Measurements from ENCODE around the gene ANKIB1.
"Not testable (repeated sequence)": the region's sequence is repeated elsewhere in the genome, so short reads cannot be mapped to it uniquely, and the experiment has no call there.

The ANKIB1 gene

DNA sequence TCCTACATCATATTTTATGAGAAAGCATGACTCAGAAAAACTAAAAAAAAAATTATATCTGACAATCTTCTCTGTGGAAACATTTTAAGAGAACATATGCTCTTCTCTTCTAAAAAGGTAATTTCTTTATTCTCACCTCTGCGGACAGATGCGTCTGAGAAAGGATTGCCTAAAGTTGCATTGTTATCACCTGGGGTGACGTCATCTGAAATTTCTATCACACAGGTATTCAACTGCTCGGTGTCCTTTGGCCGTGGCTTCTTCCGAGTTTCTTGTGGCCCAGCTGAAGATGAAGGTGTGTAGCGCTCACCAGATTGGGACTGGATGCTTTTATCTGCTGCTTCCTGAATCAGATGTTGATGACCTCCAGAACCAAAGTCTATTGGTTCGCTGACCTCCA is 187.2 kb downstream of the ANKIB1 start:
- TF ChIP-seq, protein P1, sequence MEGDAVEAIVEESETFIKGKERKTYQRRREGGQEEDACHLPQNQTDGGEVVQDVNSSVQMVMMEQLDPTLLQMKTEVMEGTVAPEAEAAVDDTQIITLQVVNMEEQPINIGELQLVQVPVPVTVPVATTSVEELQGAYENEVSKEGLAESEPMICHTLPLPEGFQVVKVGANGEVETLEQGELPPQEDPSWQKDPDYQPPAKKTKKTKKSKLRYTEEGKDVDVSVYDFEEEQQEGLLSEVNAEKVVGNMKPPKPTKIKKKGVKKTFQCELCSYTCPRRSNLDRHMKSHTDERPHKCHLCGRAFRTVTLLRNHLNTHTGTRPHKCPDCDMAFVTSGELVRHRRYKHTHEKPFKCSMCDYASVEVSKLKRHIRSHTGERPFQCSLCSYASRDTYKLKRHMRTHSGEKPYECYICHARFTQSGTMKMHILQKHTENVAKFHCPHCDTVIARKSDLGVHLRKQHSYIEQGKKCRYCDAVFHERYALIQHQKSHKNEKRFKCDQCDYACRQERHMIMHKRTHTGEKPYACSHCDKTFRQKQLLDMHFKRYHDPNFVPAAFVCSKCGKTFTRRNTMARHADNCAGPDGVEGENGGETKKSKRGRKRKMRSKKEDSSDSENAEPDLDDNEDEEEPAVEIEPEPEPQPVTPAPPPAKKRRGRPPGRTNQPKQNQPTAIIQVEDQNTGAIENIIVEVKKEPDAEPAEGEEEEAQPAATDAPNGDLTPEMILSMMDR (IDR thresholded peaks at IDR 0.05; ENCODE audit: low read depth, low read length): no peak
- no peak for DNase-seq (ENCODE audit: low read depth in 2 of 2)
- no peak overlapping the region for H3K4me3 ChIP-seq (replicated peaks in 1 of 2; ENCODE audit: low read depth in 2 of 2, low read length in 2 of 2)

DNA sequence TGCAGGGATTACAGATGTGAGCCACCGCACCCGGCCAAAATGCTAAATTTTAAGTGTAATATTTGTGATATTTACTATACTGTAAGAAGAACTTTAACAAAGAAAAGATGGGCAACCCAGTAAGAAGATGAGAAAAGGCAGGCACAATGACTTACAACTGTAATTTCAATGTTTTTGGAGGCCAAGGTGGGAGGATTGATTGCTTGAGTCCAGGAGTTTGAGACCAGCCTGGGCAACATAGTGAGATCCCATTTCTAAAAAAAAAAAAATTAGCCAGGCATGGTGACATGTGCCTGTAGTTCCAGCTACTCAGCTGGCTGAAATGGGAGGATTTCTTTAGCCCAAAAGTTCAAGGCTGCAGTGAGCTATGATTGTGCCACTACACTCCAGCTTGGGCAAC is 189.8 kb downstream of the ANKIB1 start:
- DNase-seq (ENCODE audit: low read depth in 2 of 2): no peak
- TF ChIP-seq, protein P1 (IDR thresholded peaks at IDR 0.05; ENCODE audit: low read depth, low read length): no peak
- H3K4me3 ChIP-seq (replicated peaks in 1 of 2; ENCODE audit: low read depth in 2 of 2, low read length in 2 of 2): no peak overlapping the region

DNA sequence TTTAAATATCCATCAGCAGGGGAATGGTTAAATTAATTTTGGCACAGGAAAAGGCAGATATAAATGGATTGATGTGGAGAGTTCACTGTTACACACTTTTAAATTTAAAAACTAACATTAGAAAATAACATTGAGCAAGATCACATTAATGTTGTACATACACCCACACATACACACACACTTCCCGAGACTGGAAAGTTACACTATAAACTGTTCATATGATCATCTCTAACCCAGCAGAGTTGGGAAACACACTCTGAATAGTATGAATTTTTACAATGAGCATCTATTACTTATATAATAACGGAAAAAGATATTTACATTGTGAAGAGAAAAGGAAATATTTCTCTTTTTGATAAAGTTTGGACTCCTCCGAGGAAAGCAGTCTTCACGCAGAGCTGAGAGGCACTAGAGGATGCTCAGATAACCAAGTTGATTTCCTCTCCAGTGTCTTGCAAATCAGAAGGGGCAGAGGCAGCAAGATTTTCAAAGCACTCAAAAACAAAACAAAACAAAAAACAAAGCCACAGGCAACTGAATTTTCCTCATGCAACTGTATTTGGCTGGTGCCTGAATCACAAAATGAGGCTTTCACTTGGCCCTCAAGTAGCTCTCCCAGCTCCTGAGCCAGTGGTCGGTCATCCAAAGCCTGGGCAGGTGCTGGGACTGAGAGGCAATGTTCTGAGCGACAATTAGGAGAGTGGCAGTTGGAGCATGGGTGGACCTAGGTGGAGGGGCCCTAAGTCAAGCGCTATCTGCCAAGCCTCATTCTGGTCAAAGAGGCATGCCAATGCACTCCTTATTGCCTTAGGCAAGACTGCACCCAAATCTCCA is 191.1 kb downstream of the ANKIB1 start:
- no peak for DNase-seq (ENCODE audit: low read depth in 2 of 2)
- H3K4me3 ChIP-seq (replicated peaks in 1 of 2; ENCODE audit: low read depth in 2 of 2, low read length in 2 of 2): no peak overlapping the region
- TF ChIP-seq, protein P1 (IDR thresholded peaks at IDR 0.05; ENCODE audit: low read depth, low read length): no peak

DNA sequence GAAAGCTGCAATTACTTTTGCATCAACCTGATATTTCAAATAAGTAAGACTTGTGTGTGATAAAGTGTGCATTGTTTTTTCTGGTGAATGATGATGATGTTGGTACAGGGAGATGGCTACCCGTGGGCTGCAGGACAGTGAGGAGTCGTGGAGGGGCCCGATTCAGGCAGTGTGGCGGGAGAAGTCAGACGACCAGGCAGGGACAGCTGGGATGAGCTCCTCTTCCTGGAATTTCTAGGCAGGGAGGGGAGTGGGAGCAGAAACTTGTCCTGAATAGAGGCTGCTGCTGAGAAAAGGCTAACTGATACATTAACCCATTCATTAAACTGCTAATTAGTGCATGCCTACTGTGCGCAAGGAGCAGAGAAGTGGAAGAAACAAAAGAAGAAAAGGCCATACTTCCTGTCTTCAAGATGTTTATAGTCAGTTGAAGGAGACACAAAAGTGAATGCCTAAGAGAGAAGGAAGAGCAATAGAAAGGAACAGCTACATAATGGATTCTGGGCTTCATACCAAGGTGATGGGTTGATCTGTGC is 192.2 kb downstream of the ANKIB1 start:
- H3K4me3 ChIP-seq (replicated peaks in 1 of 2; ENCODE audit: low read depth in 2 of 2, low read length in 2 of 2): no peak overlapping the region
- TF ChIP-seq, protein P1 (IDR thresholded peaks at IDR 0.05; ENCODE audit: low read depth, low read length): no peak
- no peak for DNase-seq (ENCODE audit: low read depth in 2 of 2)

DNA sequence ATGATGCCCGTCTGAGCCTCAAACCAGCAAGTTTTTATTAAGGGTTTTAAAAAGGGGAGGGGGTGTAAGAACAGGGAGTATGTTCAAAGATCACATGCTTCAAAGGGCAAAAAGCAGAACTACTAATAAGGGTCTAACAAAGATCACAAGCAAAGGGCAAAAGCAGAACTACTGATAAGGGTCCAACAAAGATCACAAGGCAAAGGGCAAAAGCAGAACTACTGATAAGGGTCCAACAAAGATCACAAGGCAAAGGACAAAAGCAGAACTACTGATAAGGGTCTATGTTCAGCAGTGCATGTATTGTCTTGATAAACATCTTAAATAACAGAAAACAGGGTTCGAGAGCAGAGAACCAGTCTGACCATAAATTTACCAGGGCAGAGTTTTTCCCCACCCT is 196.9 kb downstream of the ANKIB1 start:
- not testable (repeated sequence) for DNase-seq (ENCODE audit: low read depth in 2 of 2); H3K4me3 ChIP-seq (replicated peaks in 1 of 2; ENCODE audit: low read depth in 2 of 2, low read length in 2 of 2)

DNA sequence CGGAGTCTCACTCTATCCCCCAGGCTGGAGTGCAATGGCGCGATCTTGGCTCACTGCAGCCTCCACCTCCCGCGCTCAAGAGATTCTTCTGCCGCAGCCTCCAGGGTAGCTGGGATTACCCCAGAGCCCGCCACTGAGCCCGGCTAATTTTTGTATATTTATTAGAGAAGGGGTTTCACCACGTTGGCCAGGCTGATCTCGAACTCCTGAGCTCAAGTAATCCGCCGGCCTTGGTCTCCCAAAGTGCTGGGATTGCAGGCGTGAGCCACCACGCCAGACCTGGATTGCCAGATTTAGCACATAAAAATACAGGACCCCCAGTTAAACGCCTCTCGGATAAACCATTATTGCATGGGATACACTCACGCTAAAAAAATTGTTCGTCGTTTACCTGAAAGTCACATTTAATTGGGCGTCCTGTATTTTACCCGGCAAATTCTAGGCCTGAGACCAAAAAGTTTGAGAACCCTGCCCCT is 201.1 kb downstream of the ANKIB1 start:
- TF ChIP-seq, protein P1 (IDR thresholded peaks at IDR 0.05; ENCODE audit: low read depth, low read length): no peak

DNA sequence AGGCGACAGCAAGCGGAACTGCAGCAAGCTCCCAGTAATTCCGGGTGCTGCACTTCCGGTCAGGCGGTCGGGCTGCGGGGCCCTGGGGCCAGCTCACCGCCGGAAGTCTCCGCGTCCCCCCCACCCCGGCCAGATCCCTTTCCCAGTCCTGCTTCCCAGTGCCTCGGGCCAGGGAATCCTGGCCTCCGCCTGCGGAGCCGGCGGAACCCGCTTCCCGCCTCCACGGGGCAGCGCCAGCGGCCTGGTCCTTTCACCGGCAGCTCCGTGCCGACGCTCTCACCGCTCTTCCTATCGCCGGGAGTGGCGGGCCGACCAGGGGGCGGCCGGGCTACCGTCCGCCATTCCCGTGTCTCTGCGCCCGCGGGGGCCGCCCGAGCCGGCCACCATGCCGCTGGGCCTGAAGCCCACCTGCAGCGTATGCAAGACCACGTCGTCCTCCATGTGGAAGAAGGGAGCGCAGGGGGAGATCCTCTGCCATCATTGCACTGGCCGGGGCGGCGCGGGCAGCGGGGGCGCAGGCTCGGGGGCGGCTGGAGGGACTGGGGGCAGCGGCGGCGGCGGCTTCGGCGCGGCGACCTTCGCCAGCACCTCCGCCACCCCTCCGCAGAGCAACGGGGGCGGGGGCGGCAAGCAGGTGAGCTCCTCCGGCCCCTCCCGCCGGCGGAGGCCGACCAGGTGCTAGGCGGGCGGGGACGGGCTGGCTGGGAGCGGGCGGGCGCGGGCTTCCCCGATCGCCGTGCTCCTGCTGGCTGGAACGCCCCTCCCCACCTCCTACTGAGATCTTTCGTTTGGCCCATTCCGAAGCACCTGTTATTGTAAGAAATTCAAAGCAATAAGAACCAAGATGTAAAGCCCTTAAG is 201.8 kb downstream of the ANKIB1 start, which contains the start of gene GATAD1:
TSS of gene GATAD1 (plus strand) at position 138 of the 860 bp plus-strand sequence. CDS start at position 386, 248 bp downstream.
- TF ChIP-seq, protein P1 (IDR thresholded peaks at IDR 0.05; ENCODE audit: low read depth, low read length): peak; percentile 88
- peak; percentile 93 to 95 for DNase-seq (ENCODE audit: low read depth in 2 of 2)
- peak within 1 kb of the TSS; percentile 75 to 95 for H3K4me3 ChIP-seq (replicated peaks in 1 of 2; ENCODE audit: low read depth in 2 of 2, low read length in 2 of 2)

More for the DNA sequence above, 201.1 kb downstream of the ANKIB1 start:
- no peak for DNase-seq (ENCODE audit: low read depth in 2 of 2)
- peak overlapping the region; percentile 75 to 95 for H3K4me3 ChIP-seq (replicated peaks in 1 of 2; ENCODE audit: low read depth in 2 of 2, low read length in 2 of 2)

Measured in cardiac fibroblast (primary cell).